SK-N-SH (cell line): ENCODE measurements around the gene GABRB1. TPM values are rescaled to one million over a fixed set of nuclear protein-coding genes. Genes with fewer than 3 reads are reported as not detected.

ENCODE experiments used
- CTCF ChIA-PET: fragments of 300-600, 350-600 bp; formaldehyde crosslinking; extraction: SDS; loops from one replicate; lab custom pipeline; 2021; lab: Yijun Ruan, JAX
- POLR2A ChIA-PET: fragments of 350-600 bp; sonication (Branson Sonifier 250); formaldehyde crosslinking; extraction: SDS; loops from one replicate; lab custom pipeline; 2020; ENCODE audit warnings: antibody characterized with exemption, inconsistent platforms; lab: Yijun Ruan, JAX
- DNase-seq: peaks from one replicate; pipeline ENCODE4 v3.0.0; 2012
- H2AFZ ChIP-seq: fragments of 200-600 bp; sonication (generic); 2 replicates; pipeline ENCODE4 v1.8.1; 2016; ENCODE audit warnings: antibody characterized with exemption, mild to moderate bottlenecking, low read depth
- H3F3A ChIP-seq: fragments of 200-600 bp; sonication (generic); replicated peaks from 2 replicates; pipeline ENCODE3; 2016; ENCODE audit warnings: antibody characterized with exemption, mild to moderate bottlenecking; ENCODE audit not compliant: insufficient read depth
- H3K27ac ChIP-seq, 2 experiments: fragments of 200-500 bp in 1 of 2; fragments of 200-600 bp in 1 of 2; sonication (Bioruptor generic) in 1 of 2; sonication (generic), shearing (Covaris generic) in 1 of 2; 2 replicates each; pipeline versions ENCODE4 v1.5.1 to v1.6.1; 2014 to 2016; ENCODE audit warnings: low read depth in 2 of 2, inconsistent platforms in 1 of 2, low read length in 1 of 2, mild to moderate bottlenecking in 1 of 2, mixed read lengths in 1 of 2
- H3K27me3 ChIP-seq: fragments of 200-600 bp; sonication (generic), shearing (Covaris generic); 2 replicates; pipeline ENCODE4 v1.6.1; 2016; ENCODE audit warnings: mixed run types; ENCODE audit not compliant: insufficient read depth
- H3K36me3 ChIP-seq, 2 experiments: fragments of 200-500 bp in 1 of 2; fragments of 200-600 bp in 1 of 2; sonication (Bioruptor generic) in 1 of 2; sonication (generic) in 1 of 2; replicated peaks in 1 of 2; 2 replicates each; pipeline versions ENCODE3 to v1.5.1; 2014 to 2016; ENCODE audit warnings: low read length in 1 of 2, mild to moderate bottlenecking in 1 of 2; ENCODE audit not compliant: insufficient read depth in 2 of 2, control insufficient read depth in 1 of 2
- H3K4me1 ChIP-seq, 2 experiments: fragments of 200-500 bp in 1 of 2; fragments of 200-600 bp in 1 of 2; sonication (Bioruptor generic) in 1 of 2; sonication (generic), shearing (Covaris generic) in 1 of 2; 2 replicates each; pipeline versions ENCODE4 v1.5.1 to v1.6.1; 2014 to 2016; ENCODE audit warnings: low read depth in 1 of 2, low read length in 1 of 2, mixed run types in 1 of 2; ENCODE audit not compliant: insufficient read depth in 2 of 2, control insufficient read depth in 1 of 2
- H3K4me2 ChIP-seq: fragments of 200-600 bp; sonication (generic), shearing (Covaris generic); 2 replicates; pipeline ENCODE4 v1.6.1; 2017; ENCODE audit warnings: mixed run types
- H3K4me3 ChIP-seq, 2 experiments: fragments of 200-500 bp in 1 of 2; fragments of 200-600 bp in 1 of 2; sonication (Bioruptor generic) in 1 of 2; sonication (generic), shearing (Covaris generic) in 1 of 2; 2 replicates each; pipeline versions ENCODE4 v1.5.1 to v1.8.1; 2014 to 2016; ENCODE audit warnings: low read depth in 2 of 2, inconsistent platforms in 1 of 2, low read length in 1 of 2, mild to moderate bottlenecking in 1 of 2, mixed read lengths in 1 of 2, moderate library complexity in 1 of 2
- H3K79me2 ChIP-seq: fragments of 200-600 bp; sonication (generic); 2 replicates; pipeline ENCODE4 v1.8.1; 2017; ENCODE audit warnings: mild to moderate bottlenecking; ENCODE audit not compliant: insufficient read depth
- H3K9ac ChIP-seq: fragments of 200-600 bp; sonication (generic); 2 replicates; pipeline ENCODE4 v1.6.1; 2017; ENCODE audit warnings: mixed run types
- H3K9me2 ChIP-seq: fragments of 200-600 bp; sonication (generic); 2 replicates; pipeline ENCODE4 v1.6.1; 2017; ENCODE audit warnings: mixed run types
- H3K9me3 ChIP-seq: fragments of 200-600 bp; sonication (generic); 2 replicates; pipeline ENCODE4 v1.6.1; 2017; ENCODE audit warnings: mixed run types, mild to moderate bottlenecking, moderate library complexity
- H4K20me1 ChIP-seq: fragments of 200-600 bp; sonication (generic); 2 replicates; pipeline ENCODE4 v1.6.1; 2017; ENCODE audit warnings: mild to moderate bottlenecking, mixed run types; ENCODE audit not compliant: insufficient read depth
- CHD2 ChIP-seq: fragments of 150-350 bp; IDR thresholded peaks from 2 replicates; pipeline ENCODE4 v1.6.1; 2018; ENCODE audit warnings: low read length; ENCODE audit not compliant: partially characterized antibody
- CTCF ChIP-seq: fragments of 200-600 bp; sonication (generic); IDR thresholded peaks from 2 replicates; pipeline ENCODE4 v1.6.1; 2017; ENCODE audit warnings: antibody characterized with exemption, mild to moderate bottlenecking, moderate library complexity
- ELF1 ChIP-seq: IDR thresholded peaks from 2 replicates; pipeline ENCODE4 v1.4.0; 2012
- EP300 ChIP-seq, 2 experiments: IDR thresholded peaks; 2 replicates each; pipeline versions ENCODE4 v1.4.0 to v1.6.1; 2012; ENCODE audit warnings: borderline replicate concordance in 1 of 2, low read depth in 1 of 2, low read length in 1 of 2
- FOXJ3 ChIP-seq: sonication (generic); formaldehyde crosslinking; IDR thresholded peaks from 2 replicates; pipeline ENCODE4 v1.5.1; 2020; ENCODE audit warnings: mild to moderate bottlenecking, missing genetic modification reagents
- FOXM1 ChIP-seq: IDR thresholded peaks from 2 replicates; pipeline ENCODE4 v1.4.0; 2012; ENCODE audit warnings: low read depth, mild to moderate bottlenecking
- GABPA ChIP-seq: IDR thresholded peaks from 2 replicates; pipeline ENCODE4 v1.4.0; 2012; ENCODE audit warnings: low read depth, mild to moderate bottlenecking
- IRF3 ChIP-seq: fragments of 150-350 bp; IDR thresholded peaks from 2 replicates; pipeline ENCODE4 v1.6.1; 2016; ENCODE audit warnings: mild to moderate bottlenecking, low read depth, low read length
- JUND ChIP-seq: IDR thresholded peaks from 2 replicates; pipeline ENCODE4 v1.4.0; 2012
- MAX ChIP-seq: IDR thresholded peaks from 2 replicates; pipeline ENCODE4 v1.4.0; 2012; ENCODE audit warnings: low read depth
- MEF2A ChIP-seq: IDR thresholded peaks from 2 replicates; pipeline ENCODE4 v1.4.0; 2012; ENCODE audit warnings: low read depth, borderline replicate concordance
- MXI1 ChIP-seq: IDR thresholded peaks from 2 replicates; pipeline ENCODE4 v1.6.1; 2012; ENCODE audit warnings: mild to moderate bottlenecking, low read depth, low read length, improper control_type of control experiment
- NFIC ChIP-seq: IDR thresholded peaks from 2 replicates; pipeline ENCODE4 v1.4.0; 2012; ENCODE audit warnings: borderline replicate concordance
- PBX3 ChIP-seq: IDR thresholded peaks from 2 replicates; pipeline ENCODE4; 2012
- RAD21 ChIP-seq: IDR thresholded peaks from 2 replicates; pipeline ENCODE4 v1.6.1; 2012; ENCODE audit warnings: mild to moderate bottlenecking, low read length
- RCOR1 ChIP-seq: fragments of 150-350 bp; IDR thresholded peaks from 2 replicates; pipeline ENCODE4 v1.6.1; 2017; ENCODE audit warnings: antibody characterized with exemption, low read length
- RFX5 ChIP-seq: IDR thresholded peaks from 2 replicates; pipeline ENCODE4 v1.6.1; 2012; ENCODE audit warnings: mild to moderate bottlenecking, improper control_type of control experiment, low read length
- RXRA ChIP-seq: IDR thresholded peaks from 2 replicates; pipeline ENCODE4 v1.4.0; 2012; ENCODE audit warnings: low read depth, mild to moderate bottlenecking, borderline replicate concordance
- SIN3A ChIP-seq: IDR thresholded peaks from 2 replicates; pipeline ENCODE4 v1.6.1; 2012; ENCODE audit warnings: low read depth, mild to moderate bottlenecking, low read length, moderate library complexity, borderline replicate concordance
- TCF12 ChIP-seq: IDR thresholded peaks from 2 replicates; pipeline ENCODE4 v1.4.0; 2012
- TEAD4 ChIP-seq: IDR thresholded peaks from 2 replicates; pipeline ENCODE4 v1.4.0; 2012; ENCODE audit warnings: mild to moderate bottlenecking, borderline replicate concordance; ENCODE audit not compliant: insufficient read depth
- YY1 ChIP-seq: IDR thresholded peaks from 2 replicates; pipeline ENCODE4 v1.4.0; 2012; ENCODE audit warnings: low read depth, mild to moderate bottlenecking
- ZBTB33 ChIP-seq: IDR thresholded peaks from 2 replicates; pipeline ENCODE4 v1.4.0; 2012; ENCODE audit warnings: low read depth, borderline replicate concordance
- WGBS: methylation state at CpG from one replicate; pipeline ENCODE4 v1.1.6; 2017; ENCODE audit warnings: low lambda C conversion rate; 5-methylcytosine and 5-hydroxymethylcytosine counted together
- polyA plus RNA-seq, 3 experiments: library from polyadenylated mRNA; depleted of rRNA; stranded (reverse); fragments of >200 nt; gene quantifications; 2 replicates each; pipeline ENCODE4 v1.2.3, GENCODE V29; 2012

Gene GABRB1
- polyA plus RNA-seq, 1 of the 3 experiments (the other 2 are of a cell fraction), result not detected

- H3K27me3 ChIP-seq, result no peaks in the 10 kb centered on the region
- no peak for DNase-seq
- CTCF ChIA-PET, result no interaction called here
- no peak overlapping the region for H3K27ac ChIP-seq
- H3K4me3 ChIP-seq, result no peak overlapping the region
- H3K4me2 ChIP-seq, result no peak overlapping the region
- no peak overlapping the region for H2AFZ ChIP-seq
- POLR2A ChIA-PET, result no interaction called here
- TF ChIP-seq ELF1 (no peak), FOXM1 (no peak), RXRA (no peak), IRF3 (no peak), RAD21 (no peak), NFIC (no peak), JUND (no peak), MEF2A (no peak), CHD2 (no peak), TCF12 (no peak), EP300 (IDR thresholded peaks at IDR 0.05; ENCODE audit: borderline replicate concordance in 1 of 2, low read depth in 1 of 2, low read length in 1 of 2) (no peak), YY1 (no peak), RCOR1 (no peak), ZBTB33 (no peak), MAX (no peak), PBX3 (no peak)
- TF ChIP-seq, all 33 proteins: peak for 0
- WGBS, result 67% methylated on average over 1 of the region's 1 CpG
- no peaks in the 10 kb centered on the region for H3K4me1 ChIP-seq
- H3K36me3 ChIP-seq, result no peaks in the 10 kb centered on the region
- no peaks in the 10 kb centered on the region for H3F3A ChIP-seq
- no peaks in the 10 kb centered on the region for H3K9me3 ChIP-seq
- H4K20me1 ChIP-seq, result no peaks in the 10 kb centered on the region
- no peaks in the 10 kb centered on the region for H3K9me2 ChIP-seq
- no peaks in the 10 kb centered on the region for H3K79me2 ChIP-seq
- H3K9ac ChIP-seq, result no peak overlapping the region
Observed at GRCh38 chr4:47355568-47355967, 324.2 kb downstream of the GABRB1 start.

- no peak overlapping the region for H3K4me2 ChIP-seq
- no peaks in the 10 kb centered on the region for H3K9me3 ChIP-seq
- WGBS, result 4% methylated on average over 4 of the region's 4 CpGs
- no peak for DNase-seq
- no peaks in the 10 kb centered on the region for H3K79me2 ChIP-seq
- H2AFZ ChIP-seq, result no peak overlapping the region
- no peaks in the 10 kb centered on the region for H3K9me2 ChIP-seq
- H3K9ac ChIP-seq, result no peak overlapping the region
- no peak overlapping the region for H3K27ac ChIP-seq
- H4K20me1 ChIP-seq, result no peaks in the 10 kb centered on the region
- H3K27me3 ChIP-seq, result no peaks in the 10 kb centered on the region
- no peaks in the 10 kb centered on the region for H3K36me3 ChIP-seq
- H3K4me3 ChIP-seq, result no peak overlapping the region
- H3F3A ChIP-seq, result no peaks in the 10 kb centered on the region
- POLR2A ChIA-PET, result no interaction called here
- no peaks in the 10 kb centered on the region for H3K4me1 ChIP-seq
- CTCF ChIA-PET, result interaction anchor here (0.6 to 0.9 kb wide), 2 partner anchors 23 to 59 kb away, joined by 3 read pairs; no protein-coding TSS in a partner anchor
- TF ChIP-seq MXI1, result no peak
- no peak for TF ChIP-seq JUND
- no peak for TF ChIP-seq TEAD4
- no peak for TF ChIP-seq FOXJ3 (CRISPR knock-in tag)
- no peak for TF ChIP-seq SIN3A
- no peak for TF ChIP-seq CTCF
- no peak for TF ChIP-seq FOXM1
- TF ChIP-seq CHD2, result no peak
- no peak for TF ChIP-seq MEF2A
- TF ChIP-seq RFX5, result no peak
- TF ChIP-seq IRF3, result no peak
- TF ChIP-seq GABPA, result no peak
Observed at GRCh38 chr4:47359891-47360290, 328.5 kb downstream of the GABRB1 start.
